HCT116 (cell line): Measurements from ENCODE around the gene DGCR6L.

Source experiments
- SRF ChIP-seq: IDR thresholded peaks from 2 replicates; pipeline ENCODE4 v1.6.1; 2012; ENCODE audit warnings: low read depth
- TF ChIP-seq, protein P1 (sequence below): IDR thresholded peaks from 2 replicates; pipeline ENCODE4 v1.6.1; 2012
- TF ChIP-seq, protein P2 (sequence below): IDR thresholded peaks from 2 replicates; pipeline ENCODE4 v1.6.1; 2012; ENCODE audit warnings: low read depth
- TF ChIP-seq, protein P3 (sequence below), 3 experiments: fragments of 200-600 bp in 1 of 3; sonication (generic) in 1 of 3; IDR thresholded peaks in 2 of 3; conservative IDR thresholded peaks in 1 of 3; 2 replicates each; pipeline ENCODE4 v1.5.1; 2012 to 2017; ENCODE audit warnings: low read depth in 2 of 3, low read length in 2 of 3, antibody characterized with exemption in 1 of 3, borderline replicate concordance in 1 of 3, control low read depth in 1 of 3, mild to moderate bottlenecking in 1 of 3, mixed read lengths in 1 of 3, mixed run types in 1 of 3, moderate library complexity in 1 of 3; ENCODE audit not compliant: insufficient read depth in 1 of 3

DNA sequence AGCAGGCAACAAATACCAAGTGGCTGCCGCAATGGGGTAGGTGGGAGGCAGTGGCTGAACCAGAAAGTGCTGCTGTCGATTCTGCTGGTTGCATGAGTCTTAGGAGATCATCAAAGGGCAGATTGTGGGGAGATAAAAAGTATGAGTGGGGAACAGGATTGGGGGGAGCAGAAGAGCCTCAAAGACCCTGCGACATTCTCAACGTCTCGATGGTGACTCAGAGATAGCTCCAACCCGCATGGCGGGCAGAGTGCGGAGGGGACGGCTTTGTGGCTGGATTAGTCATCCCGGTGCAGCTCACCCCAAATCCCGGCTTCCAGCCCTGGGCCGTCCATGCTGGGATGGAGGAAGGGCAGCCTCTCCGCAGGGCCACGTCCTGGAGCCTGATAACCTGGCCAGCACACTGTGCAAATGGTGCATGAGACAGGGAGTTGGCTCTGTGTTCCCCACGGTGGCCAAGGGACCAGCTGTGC lies 40.2 kb downstream of the DGCR6L start:
- TF ChIP-seq, protein P1, sequence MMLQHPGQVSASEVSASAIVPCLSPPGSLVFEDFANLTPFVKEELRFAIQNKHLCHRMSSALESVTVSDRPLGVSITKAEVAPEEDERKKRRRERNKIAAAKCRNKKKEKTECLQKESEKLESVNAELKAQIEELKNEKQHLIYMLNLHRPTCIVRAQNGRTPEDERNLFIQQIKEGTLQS = no peak
- TF ChIP-seq SRF = no peak
- TF ChIP-seq, protein P2, sequence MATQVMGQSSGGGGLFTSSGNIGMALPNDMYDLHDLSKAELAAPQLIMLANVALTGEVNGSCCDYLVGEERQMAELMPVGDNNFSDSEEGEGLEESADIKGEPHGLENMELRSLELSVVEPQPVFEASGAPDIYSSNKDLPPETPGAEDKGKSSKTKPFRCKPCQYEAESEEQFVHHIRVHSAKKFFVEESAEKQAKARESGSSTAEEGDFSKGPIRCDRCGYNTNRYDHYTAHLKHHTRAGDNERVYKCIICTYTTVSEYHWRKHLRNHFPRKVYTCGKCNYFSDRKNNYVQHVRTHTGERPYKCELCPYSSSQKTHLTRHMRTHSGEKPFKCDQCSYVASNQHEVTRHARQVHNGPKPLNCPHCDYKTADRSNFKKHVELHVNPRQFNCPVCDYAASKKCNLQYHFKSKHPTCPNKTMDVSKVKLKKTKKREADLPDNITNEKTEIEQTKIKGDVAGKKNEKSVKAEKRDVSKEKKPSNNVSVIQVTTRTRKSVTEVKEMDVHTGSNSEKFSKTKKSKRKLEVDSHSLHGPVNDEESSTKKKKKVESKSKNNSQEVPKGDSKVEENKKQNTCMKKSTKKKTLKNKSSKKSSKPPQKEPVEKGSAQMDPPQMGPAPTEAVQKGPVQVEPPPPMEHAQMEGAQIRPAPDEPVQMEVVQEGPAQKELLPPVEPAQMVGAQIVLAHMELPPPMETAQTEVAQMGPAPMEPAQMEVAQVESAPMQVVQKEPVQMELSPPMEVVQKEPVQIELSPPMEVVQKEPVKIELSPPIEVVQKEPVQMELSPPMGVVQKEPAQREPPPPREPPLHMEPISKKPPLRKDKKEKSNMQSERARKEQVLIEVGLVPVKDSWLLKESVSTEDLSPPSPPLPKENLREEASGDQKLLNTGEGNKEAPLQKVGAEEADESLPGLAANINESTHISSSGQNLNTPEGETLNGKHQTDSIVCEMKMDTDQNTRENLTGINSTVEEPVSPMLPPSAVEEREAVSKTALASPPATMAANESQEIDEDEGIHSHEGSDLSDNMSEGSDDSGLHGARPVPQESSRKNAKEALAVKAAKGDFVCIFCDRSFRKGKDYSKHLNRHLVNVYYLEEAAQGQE = no peak
- TF ChIP-seq, protein P3, sequence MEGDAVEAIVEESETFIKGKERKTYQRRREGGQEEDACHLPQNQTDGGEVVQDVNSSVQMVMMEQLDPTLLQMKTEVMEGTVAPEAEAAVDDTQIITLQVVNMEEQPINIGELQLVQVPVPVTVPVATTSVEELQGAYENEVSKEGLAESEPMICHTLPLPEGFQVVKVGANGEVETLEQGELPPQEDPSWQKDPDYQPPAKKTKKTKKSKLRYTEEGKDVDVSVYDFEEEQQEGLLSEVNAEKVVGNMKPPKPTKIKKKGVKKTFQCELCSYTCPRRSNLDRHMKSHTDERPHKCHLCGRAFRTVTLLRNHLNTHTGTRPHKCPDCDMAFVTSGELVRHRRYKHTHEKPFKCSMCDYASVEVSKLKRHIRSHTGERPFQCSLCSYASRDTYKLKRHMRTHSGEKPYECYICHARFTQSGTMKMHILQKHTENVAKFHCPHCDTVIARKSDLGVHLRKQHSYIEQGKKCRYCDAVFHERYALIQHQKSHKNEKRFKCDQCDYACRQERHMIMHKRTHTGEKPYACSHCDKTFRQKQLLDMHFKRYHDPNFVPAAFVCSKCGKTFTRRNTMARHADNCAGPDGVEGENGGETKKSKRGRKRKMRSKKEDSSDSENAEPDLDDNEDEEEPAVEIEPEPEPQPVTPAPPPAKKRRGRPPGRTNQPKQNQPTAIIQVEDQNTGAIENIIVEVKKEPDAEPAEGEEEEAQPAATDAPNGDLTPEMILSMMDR (IDR thresholded peaks at IDR 0.05 in 2 of 3, conservative IDR thresholded peaks at IDR 0.05 in 1 of 3; ENCODE audit: borderline replicate concordance in 1 of 3, insufficient read depth in 1 of 3, low read depth in 2 of 3, low read length in 2 of 3) = no peak
